HCT116 (cell line): ENCODE results near the gene TMEM178B.

Experiments
- POLR2A ChIP-seq: IDR thresholded peaks from 2 replicates; pipeline ENCODE4 v1.7.0; 2011; ENCODE audit warnings: borderline replicate concordance; ENCODE audit not compliant: insufficient read depth, insufficient read length; ENCODE audit errors: extremely low read depth
- POLR2AphosphoS5 ChIP-seq: IDR thresholded peaks from 2 replicates; pipeline ENCODE4 v1.6.1; 2011; ENCODE audit warnings: mild to moderate bottlenecking, low read depth, low read length, moderate library complexity
- ZFX ChIP-seq: fragments of 450-650 bp; IDR thresholded peaks from 2 replicates; pipeline ENCODE4 v1.6.1; 2017
- TF ChIP-seq, protein P1 (sequence below), 3 experiments: fragments of 200-600 bp in 1 of 3; sonication (generic) in 1 of 3; IDR thresholded peaks in 2 of 3; conservative IDR thresholded peaks in 1 of 3; 2 replicates each; pipeline ENCODE4 v1.5.1; 2012 to 2017; ENCODE audit warnings: low read depth in 2 of 3, low read length in 2 of 3, antibody characterized with exemption in 1 of 3, borderline replicate concordance in 1 of 3, control low read depth in 1 of 3, mild to moderate bottlenecking in 1 of 3, mixed read lengths in 1 of 3, mixed run types in 1 of 3, moderate library complexity in 1 of 3; ENCODE audit not compliant: insufficient read depth in 1 of 3
- TF ChIP-seq, protein P2 (sequence below): IDR thresholded peaks from 2 replicates; pipeline ENCODE4 v1.6.1; 2011; ENCODE audit warnings: mild to moderate bottlenecking, low read length, moderate library complexity; ENCODE audit not compliant: insufficient replicate concordance; ENCODE audit errors: extremely low read depth

DNA sequence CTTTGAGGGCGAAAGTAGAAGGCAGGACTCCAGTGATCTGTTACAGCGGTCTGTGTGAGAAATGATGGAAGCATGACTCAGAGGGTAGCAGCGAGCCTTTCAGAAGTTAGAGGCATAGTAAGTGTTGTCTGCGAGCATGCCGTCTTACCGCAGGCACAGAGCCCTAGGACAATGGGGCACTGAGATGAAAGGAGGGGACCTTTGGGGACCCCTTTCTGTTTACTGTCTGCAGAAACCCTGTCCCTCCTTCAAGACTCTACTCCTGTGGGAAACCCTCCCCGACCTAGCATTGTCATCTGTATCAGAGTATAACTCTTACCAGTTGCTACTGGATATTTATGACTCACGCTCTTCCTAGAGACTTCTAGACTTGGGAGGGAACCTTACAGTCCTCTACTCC, 390.1 kb downstream of the TMEM178B start:
- TF ChIP-seq ZFX (no peak), POLR2A (no peak), POLR2AphosphoS5 (no peak)
- TF ChIP-seq, protein P1, sequence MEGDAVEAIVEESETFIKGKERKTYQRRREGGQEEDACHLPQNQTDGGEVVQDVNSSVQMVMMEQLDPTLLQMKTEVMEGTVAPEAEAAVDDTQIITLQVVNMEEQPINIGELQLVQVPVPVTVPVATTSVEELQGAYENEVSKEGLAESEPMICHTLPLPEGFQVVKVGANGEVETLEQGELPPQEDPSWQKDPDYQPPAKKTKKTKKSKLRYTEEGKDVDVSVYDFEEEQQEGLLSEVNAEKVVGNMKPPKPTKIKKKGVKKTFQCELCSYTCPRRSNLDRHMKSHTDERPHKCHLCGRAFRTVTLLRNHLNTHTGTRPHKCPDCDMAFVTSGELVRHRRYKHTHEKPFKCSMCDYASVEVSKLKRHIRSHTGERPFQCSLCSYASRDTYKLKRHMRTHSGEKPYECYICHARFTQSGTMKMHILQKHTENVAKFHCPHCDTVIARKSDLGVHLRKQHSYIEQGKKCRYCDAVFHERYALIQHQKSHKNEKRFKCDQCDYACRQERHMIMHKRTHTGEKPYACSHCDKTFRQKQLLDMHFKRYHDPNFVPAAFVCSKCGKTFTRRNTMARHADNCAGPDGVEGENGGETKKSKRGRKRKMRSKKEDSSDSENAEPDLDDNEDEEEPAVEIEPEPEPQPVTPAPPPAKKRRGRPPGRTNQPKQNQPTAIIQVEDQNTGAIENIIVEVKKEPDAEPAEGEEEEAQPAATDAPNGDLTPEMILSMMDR (IDR thresholded peaks at IDR 0.05 in 2 of 3, conservative IDR thresholded peaks at IDR 0.05 in 1 of 3; ENCODE audit: borderline replicate concordance in 1 of 3, insufficient read depth in 1 of 3, low read depth in 2 of 3, low read length in 2 of 3), result no peak
- TF ChIP-seq, protein P2, sequence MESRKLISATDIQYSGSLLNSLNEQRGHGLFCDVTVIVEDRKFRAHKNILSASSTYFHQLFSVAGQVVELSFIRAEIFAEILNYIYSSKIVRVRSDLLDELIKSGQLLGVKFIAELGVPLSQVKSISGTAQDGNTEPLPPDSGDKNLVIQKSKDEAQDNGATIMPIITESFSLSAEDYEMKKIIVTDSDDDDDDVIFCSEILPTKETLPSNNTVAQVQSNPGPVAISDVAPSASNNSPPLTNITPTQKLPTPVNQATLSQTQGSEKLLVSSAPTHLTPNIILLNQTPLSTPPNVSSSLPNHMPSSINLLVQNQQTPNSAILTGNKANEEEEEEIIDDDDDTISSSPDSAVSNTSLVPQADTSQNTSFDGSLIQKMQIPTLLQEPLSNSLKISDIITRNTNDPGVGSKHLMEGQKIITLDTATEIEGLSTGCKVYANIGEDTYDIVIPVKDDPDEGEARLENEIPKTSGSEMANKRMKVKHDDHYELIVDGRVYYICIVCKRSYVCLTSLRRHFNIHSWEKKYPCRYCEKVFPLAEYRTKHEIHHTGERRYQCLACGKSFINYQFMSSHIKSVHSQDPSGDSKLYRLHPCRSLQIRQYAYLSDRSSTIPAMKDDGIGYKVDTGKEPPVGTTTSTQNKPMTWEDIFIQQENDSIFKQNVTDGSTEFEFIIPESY, result no peak
